Hindlimb muscle (tissue), 1 donor: ENCODE data around the gene PLEKHS1. TPM values are rescaled to one million over a fixed set of nuclear protein-coding genes. Genes with fewer than 3 reads are reported as not detected.
"Not testable (repeated sequence)": the region's sequence is repeated elsewhere in the genome, so short reads cannot be mapped to it uniquely, and the experiment has no call there.

Experiments used
- DNase-seq: peaks from one replicate; pipeline ENCODE4 v3.0.0-alpha.2; 2013
- polyA plus RNA-seq: library from polyadenylated mRNA; unstranded; fragments of 120-200 nt; gene quantifications from one replicate; pipeline ENCODE4 v1.2.1, GENCODE V29; 2013; ENCODE audit not compliant: insufficient read length

PLEKHS1 gene
- polyA plus RNA-seq, 1 donor: 0.10 TPM

- peak; percentile 38 for DNase-seq
These were observed 50.1 kb downstream of the PLEKHS1 start for GRCh38 chr10:113801569-113801968.

- DNase-seq: no peak
These were observed 51.5 kb downstream of the PLEKHS1 start for GRCh38 chr10:113802997-113803396.

GRCh38 chr10:113806503-113806902, 55.0 kb downstream of the PLEKHS1 start:
- DNase-seq: no peak

GRCh38 chr10:113808168-113808567, 56.7 kb downstream of the PLEKHS1 start:
- DNase-seq: no peak

GRCh38 chr10:113814700-113815099, 63.2 kb downstream of the PLEKHS1 start:
- DNase-seq: not testable (repeated sequence)

GRCh38 chr10:113819989-113820388, 68.5 kb downstream of the PLEKHS1 start:
- DNase-seq: no peak

- DNase-seq: no peak
These were observed 69.0 kb downstream of the PLEKHS1 start for GRCh38 chr10:113820507-113820906.

GRCh38 chr10:113821306-113821705, 69.8 kb downstream of the PLEKHS1 start:
- DNase-seq: not testable (repeated sequence)

- DNase-seq: no peak
These were observed 70.7 kb downstream of the PLEKHS1 start for GRCh38 chr10:113822174-113822573.

- DNase-seq: no peak
These were observed 71.9 kb downstream of the PLEKHS1 start for GRCh38 chr10:113823389-113823788.

GRCh38 chr10:113825791-113826190, 74.3 kb downstream of the PLEKHS1 start:
- DNase-seq: no peak

- not testable (repeated sequence) for DNase-seq
These were observed 77.1 kb downstream of the PLEKHS1 start for GRCh38 chr10:113828567-113828966.

Other genes with a start within 250 kb of the PLEKHS1 start
- 0.10 TPM for gene HABP2, start 198.6 kb upstream of the PLEKHS1 start, polyA plus RNA-seq
- 15.3 TPM for gene NRAP, start 87.6 kb upstream of the PLEKHS1 start, polyA plus RNA-seq
- gene CASP7, start 71.8 kb upstream of the PLEKHS1 start, polyA plus RNA-seq: 15.8 TPM
- gene DCLRE1A, start 102.4 kb downstream of the PLEKHS1 start, polyA plus RNA-seq: 5.2 TPM
- gene NHLRC2, start 103.0 kb downstream of the PLEKHS1 start, polyA plus RNA-seq: 14.7 TPM